Rectal smooth muscle tissue (tissue), 1 donor: ENCODE results near the gene SIDT2.

Experiments
- H3K27ac ChIP-seq: one replicate; pipeline ENCODE4 v1.7.0; 2013; ENCODE audit warnings: low read depth, low read length, inconsistent platforms
- H3K27me3 ChIP-seq: one replicate; pipeline ENCODE4 v1.7.0; 2013; ENCODE audit warnings: low read length; ENCODE audit not compliant: control insufficient read depth, insufficient read depth
- H3K36me3 ChIP-seq: one replicate; pipeline ENCODE4 v1.7.0; 2013; ENCODE audit warnings: low read length; ENCODE audit not compliant: control insufficient read depth, insufficient read depth
- H3K4me1 ChIP-seq: one replicate; pipeline ENCODE4 v1.7.0; 2013; ENCODE audit warnings: low read length; ENCODE audit not compliant: control insufficient read depth, insufficient read depth
- H3K4me3 ChIP-seq: one replicate; pipeline ENCODE4 v1.7.0; 2013; ENCODE audit warnings: low read length
- H3K9ac ChIP-seq: one replicate; pipeline ENCODE4 v1.7.0; 2013; ENCODE audit warnings: low read length

SIDT2 gene

GRCh38 chr11:117187007-117187406 lies 8.5 kb downstream of the SIDT2 start:
- H3K4me1 ChIP-seq = no peaks in the 10 kb centered on the region
- peaks cover 40% of the 10 kb centered on the region for H3K36me3 ChIP-seq
- no peaks in the 10 kb centered on the region for H3K27me3 ChIP-seq
- no peak overlapping the region for H3K27ac ChIP-seq
- H3K9ac ChIP-seq = no peak overlapping the region
- no peak overlapping the region for H3K4me3 ChIP-seq

DNA sequence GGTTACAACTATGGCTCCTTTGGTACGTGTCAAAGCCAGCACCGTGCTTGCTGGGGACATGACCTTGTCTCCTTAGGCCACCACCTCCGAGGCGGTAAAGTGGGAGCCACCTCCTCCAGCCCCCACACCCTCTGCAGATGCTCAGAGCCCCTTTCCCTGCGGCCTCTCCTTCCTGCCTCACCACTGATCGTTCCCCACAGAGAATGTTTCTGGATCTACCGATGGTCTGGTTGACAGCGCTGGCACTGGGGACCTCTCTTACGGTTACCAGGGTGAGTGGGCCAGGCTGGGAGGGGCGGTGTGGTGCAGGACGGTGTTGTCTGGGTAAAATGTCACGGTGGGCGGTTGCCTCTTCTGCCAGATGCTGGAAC lies 8.9 kb downstream of the SIDT2 start:
- Histone ChIP-seq H3K9ac (no peak overlapping the region), H3K36me3 (peaks cover 36% of the 10 kb centered on the region), H3K4me1 (no peaks in the 10 kb centered on the region), H3K4me3 (no peak overlapping the region), H3K27me3 (no peaks in the 10 kb centered on the region), H3K27ac (no peak overlapping the region)

DNA sequence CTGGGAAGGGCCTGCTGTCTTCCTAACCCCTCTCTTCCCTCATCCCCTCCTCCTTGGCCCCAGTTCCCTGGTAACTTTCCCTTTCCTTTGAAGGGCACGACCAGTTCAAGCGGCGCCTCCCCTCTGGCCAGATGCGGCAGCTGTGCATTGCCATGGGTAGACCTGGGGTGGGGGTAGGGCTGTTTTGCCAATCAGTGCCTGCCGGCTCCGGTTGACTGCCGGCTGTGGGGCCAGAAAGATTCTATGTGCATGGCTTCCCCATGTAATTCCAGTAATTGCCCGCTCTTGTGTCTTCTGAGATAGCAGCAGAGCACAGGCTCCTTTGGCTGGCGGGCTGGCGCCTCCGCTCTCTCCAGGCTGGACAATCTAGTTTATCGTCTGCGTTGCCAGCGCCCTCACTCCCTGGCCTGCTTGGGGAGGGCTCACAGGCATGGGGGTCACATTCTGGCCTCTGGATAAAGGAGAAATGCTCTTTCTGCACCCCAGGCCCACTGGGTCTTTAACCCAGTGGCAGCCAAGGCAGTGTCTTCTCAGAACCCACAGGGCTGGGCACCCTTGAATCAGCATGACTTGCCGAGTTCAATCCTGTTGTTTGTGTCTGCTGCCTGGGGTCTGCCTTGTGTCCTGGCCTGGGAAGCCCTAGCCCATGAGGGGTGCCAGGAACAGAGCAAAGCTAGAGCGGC lies 9.4 kb downstream of the SIDT2 start:
- Histone ChIP-seq H3K27me3 (no peaks in the 10 kb centered on the region), H3K9ac (no peak overlapping the region), H3K4me3 (no peak overlapping the region), H3K4me1 (no peaks in the 10 kb centered on the region), H3K36me3 (peaks cover 33% of the 10 kb centered on the region), H3K27ac (no peak overlapping the region)

DNA sequence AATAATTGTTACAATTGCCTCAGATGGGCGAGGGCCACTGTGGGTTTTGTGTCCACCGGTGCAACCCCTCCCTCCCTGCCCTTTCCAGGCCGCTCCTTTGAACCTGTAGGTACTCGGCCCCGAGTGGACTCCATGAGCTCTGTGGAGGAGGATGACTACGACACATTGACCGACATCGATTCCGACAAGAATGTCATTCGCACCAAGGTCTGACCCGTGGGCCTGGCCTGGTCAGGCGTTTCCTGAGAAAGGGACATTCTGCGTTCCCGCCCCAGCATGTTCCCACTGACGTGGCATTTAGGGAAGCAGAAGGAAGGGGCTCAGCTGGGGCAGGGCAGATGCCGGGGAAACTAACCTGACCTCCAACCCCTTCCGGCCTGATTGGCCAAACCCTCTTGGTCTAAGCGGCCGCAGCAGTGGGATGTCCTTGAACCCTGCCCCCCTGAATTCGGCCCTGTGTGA lies 10.1 kb downstream of the SIDT2 start:
- Histone ChIP-seq H3K36me3 (peaks cover 33% of the 10 kb centered on the region), H3K9ac (no peak overlapping the region), H3K4me1 (no peaks in the 10 kb centered on the region), H3K27ac (no peak overlapping the region), H3K4me3 (no peak overlapping the region), H3K27me3 (no peaks in the 10 kb centered on the region)

GRCh38 chr11:117189191-117189940 lies 10.8 kb downstream of the SIDT2 start:
- H3K9ac ChIP-seq = no peak overlapping the region
- H3K27me3 ChIP-seq = no peaks in the 10 kb centered on the region
- H3K4me3 ChIP-seq = no peak overlapping the region
- no peaks in the 10 kb centered on the region for H3K4me1 ChIP-seq
- no peak overlapping the region for H3K27ac ChIP-seq
- H3K36me3 ChIP-seq = peaks cover 30% of the 10 kb centered on the region

DNA sequence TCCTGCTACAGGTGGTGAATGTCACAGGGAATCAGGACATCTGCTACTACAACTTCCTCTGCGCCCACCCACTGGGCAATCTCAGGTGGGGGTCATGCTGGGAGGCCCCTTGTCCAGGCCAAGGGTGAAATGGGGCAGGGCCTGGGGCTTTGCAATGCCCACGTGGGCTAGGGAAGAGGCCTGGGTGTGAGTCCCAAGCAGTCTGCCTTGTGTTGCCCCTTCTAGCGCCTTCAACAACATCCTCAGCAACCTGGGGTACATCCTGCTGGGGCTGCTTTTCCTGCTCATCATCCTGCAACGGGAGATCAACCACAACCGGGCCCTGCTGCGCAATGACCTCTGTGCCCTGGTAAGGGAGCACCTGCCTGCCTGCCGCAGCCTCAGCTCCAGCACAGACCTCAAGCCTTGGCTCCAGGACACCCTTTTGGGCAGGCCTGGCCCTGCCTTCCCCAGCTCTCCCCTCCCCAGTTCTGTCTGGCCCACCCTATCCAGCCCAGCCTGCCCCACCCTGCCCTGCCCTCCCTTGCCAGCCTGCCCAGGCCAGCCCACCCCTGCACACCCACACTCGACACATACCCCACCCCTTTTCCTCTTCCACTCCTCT lies 11.5 kb downstream of the SIDT2 start:
- H3K36me3 ChIP-seq = peaks cover 32% of the 10 kb centered on the region
- H3K9ac ChIP-seq = no peak overlapping the region
- H3K4me3 ChIP-seq = no peak overlapping the region
- no peaks in the 10 kb centered on the region for H3K4me1 ChIP-seq
- H3K27ac ChIP-seq = no peak overlapping the region
- no peaks in the 10 kb centered on the region for H3K27me3 ChIP-seq

DNA sequence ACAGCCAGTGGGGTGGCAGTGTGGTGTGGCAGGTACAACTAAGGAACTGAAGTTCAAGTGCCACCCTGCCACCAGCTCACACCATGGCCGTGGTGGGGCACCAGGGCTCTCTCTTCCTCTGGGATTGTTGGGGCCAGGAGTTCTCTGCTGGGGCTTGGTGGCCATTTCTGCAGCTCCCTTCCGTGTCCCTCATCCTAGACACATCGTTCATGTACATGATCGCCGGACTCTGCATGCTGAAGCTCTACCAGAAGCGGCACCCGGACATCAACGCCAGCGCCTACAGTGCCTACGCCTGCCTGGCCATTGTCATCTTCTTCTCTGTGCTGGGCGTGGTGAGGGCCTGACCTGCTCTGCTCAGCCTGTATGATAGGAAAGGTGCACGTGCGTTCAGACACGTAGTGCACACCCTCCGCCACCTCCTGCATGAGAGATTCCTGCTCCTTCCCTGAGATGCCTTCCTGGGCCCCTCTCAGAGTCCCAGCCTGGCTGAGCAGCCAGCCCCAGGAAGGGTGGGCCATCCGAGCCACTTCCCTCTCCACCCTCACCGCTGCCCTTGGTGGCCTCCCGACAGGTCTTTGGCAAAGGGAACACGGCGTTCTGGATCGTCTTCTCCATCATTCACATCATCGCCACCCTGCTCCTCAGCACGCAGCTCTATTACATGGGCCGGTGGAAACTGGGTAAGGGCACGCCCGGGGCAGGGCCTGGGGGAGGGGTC lies 13.3 kb downstream of the SIDT2 start:
- no peaks in the 10 kb centered on the region for H3K4me1 ChIP-seq
- no peak overlapping the region for H3K9ac ChIP-seq
- no peaks in the 10 kb centered on the region for H3K27me3 ChIP-seq
- peaks cover 27% of the 10 kb centered on the region for H3K36me3 ChIP-seq
- H3K27ac ChIP-seq = no peak overlapping the region
- no peak overlapping the region for H3K4me3 ChIP-seq

- no peaks in the 10 kb centered on the region for H3K27me3 ChIP-seq
- no peak overlapping the region for H3K4me3 ChIP-seq
- no peak overlapping the region for H3K27ac ChIP-seq
- peaks cover 21% of the 10 kb centered on the region for H3K36me3 ChIP-seq
- no peak overlapping the region for H3K9ac ChIP-seq
- no peaks in the 10 kb centered on the region for H3K4me1 ChIP-seq
Measured at GRCh38 chr11:117192401-117192875, 13.9 kb downstream of the SIDT2 start.

DNA sequence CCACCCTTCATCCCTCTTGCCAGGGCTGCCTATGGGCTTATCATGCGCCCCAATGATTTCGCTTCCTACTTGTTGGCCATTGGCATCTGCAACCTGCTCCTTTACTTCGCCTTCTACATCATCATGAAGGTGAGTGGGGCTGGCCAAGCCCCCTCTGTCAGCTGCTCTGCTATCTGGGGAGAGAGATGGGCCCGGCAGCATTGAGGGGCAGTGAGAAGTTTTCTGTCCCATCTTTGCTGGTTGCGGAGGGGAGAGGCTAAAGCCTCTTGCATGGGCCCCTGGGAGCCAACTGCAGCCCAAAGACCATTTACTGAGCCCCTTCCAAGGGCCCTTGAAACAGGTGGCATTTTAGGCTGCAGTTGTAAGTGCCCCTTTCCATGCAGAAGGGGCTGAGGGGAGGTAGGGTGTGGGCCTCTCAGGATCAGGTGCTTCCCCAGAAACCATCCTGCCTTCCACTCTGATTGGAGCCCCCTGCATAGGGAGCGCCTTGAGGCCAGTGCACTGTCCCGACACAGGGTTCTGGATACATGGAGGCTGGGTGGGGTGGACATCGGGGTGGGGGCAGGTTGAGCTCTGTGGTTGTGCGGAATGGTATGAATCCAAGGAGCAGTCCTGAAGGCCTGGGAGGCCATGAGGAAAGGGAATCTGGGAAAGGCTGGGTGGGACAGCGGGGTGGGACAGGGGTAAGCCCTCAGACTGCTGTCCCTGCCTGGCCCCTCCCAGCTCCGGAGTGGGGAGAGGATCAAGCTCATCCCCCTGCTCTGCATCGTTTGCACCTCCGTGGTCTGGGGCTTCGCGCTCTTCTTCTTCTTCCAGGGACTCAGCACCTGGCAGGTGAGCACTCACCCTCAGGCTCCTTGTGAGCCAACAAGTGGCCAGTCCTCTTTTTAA lies 14.8 kb downstream of the SIDT2 start:
- Histone ChIP-seq H3K27ac (no peak overlapping the region), H3K4me3 (no peak overlapping the region), H3K9ac (no peak overlapping the region), H3K36me3 (peaks cover 19% of the 10 kb centered on the region), H3K4me1 (peaks cover 2% of the 10 kb centered on the region), H3K27me3 (no peaks in the 10 kb centered on the region)

GRCh38 chr11:117194267-117194666 lies 15.7 kb downstream of the SIDT2 start:
- no peak overlapping the region for H3K4me3 ChIP-seq
- peaks cover 5% of the 10 kb centered on the region for H3K4me1 ChIP-seq
- H3K36me3 ChIP-seq = peaks cover 15% of the 10 kb centered on the region
- H3K9ac ChIP-seq = no peak overlapping the region
- H3K27me3 ChIP-seq = no peaks in the 10 kb centered on the region
- no peak overlapping the region for H3K27ac ChIP-seq

DNA sequence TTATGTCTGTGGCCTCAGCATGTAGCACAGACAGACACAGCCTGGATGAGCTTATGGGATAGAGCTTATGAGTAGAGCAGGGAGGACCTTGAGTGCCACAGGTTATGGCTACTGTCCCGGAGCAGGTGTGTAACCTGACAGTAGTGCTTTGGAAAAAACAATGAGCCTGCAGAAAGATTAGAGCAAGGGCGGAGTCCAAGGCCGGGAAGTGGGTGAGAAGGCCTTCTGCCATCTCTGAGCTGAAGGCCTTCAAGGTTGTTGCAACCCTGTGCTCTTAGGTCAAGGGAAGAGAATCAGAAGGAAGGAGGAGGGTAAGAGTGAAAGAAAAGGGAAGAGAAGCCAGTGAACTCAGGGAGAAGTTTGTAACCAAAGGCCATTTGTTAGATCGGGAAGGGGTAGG lies 16.7 kb downstream of the SIDT2 start:
- Histone ChIP-seq H3K27me3 (no peaks in the 10 kb centered on the region), H3K9ac (no peak overlapping the region), H3K4me3 (no peak overlapping the region), H3K36me3 (peaks cover 7% of the 10 kb centered on the region), H3K27ac (no peak overlapping the region), H3K4me1 (peaks cover 5% of the 10 kb centered on the region)
